A673 (cell line): ENCODE data around the gene PRRG4. TPM values are rescaled to one million over a fixed set of nuclear protein-coding genes. Genes with fewer than 3 reads are reported as not detected.

ENCODE experiments used
- BruUV-seq: library from RNA; stranded (reverse); fragments of 400-500 nt; replicated peaks from 2 replicates; lab custom pipeline; 2021; lab: Mats Ljungman, UMichigan
- CTCF ChIA-PET: fragments of 300-600 bp; sonication (Branson Sonifier 250); formaldehyde crosslinking; loops from one replicate; lab custom pipeline; 2022; ENCODE audit warnings: antibody characterized with exemption; lab: Charles Lee
- POLR2A ChIA-PET: fragments of 300-600 bp; sonication (Branson Sonifier 250); formaldehyde crosslinking; loops from one replicate; lab custom pipeline; 2022; ENCODE audit warnings: antibody characterized with exemption; ENCODE audit not compliant: low non-redundant PET; lab: Charles Lee
- DNase-seq: peaks from one replicate; pipeline ENCODE4 v3.0.0-alpha.2; 2015; ENCODE audit warnings: low spot score
- H3K27ac ChIP-seq: fragments of 200-600 bp; sonication (generic); 2 replicates; pipeline ENCODE4 v1.5.1; 2016; ENCODE audit warnings: mixed run types, low read depth, mild to moderate bottlenecking, mixed read lengths, antibody characterized with exemption, low read length; ENCODE audit not compliant: poor library complexity, severe bottlenecking
- H3K27me3 ChIP-seq: fragments of 200-600 bp; sonication (generic); replicated peaks from 2 replicates; pipeline ENCODE4 v1.6.1; 2017; ENCODE audit warnings: mixed run types, low read depth, mild to moderate bottlenecking, mixed read lengths, antibody characterized with exemption, low read length; ENCODE audit not compliant: insufficient read depth, poor library complexity
- H3K36me3 ChIP-seq: fragments of 200-600 bp; sonication (generic); 2 replicates; pipeline ENCODE4 v1.6.1; 2016; ENCODE audit warnings: mixed run types, mild to moderate bottlenecking, mixed read lengths, antibody characterized with exemption, low read length; ENCODE audit not compliant: insufficient read depth, poor library complexity, severe bottlenecking
- H3K4me1 ChIP-seq: fragments of 200-600 bp; sonication (generic); 2 replicates; pipeline ENCODE4 v1.6.1; 2017; ENCODE audit warnings: mixed run types, mild to moderate bottlenecking, mixed read lengths, antibody characterized with exemption, low read length; ENCODE audit not compliant: insufficient read depth, poor library complexity, severe bottlenecking
- H3K4me3 ChIP-seq: fragments of 200-600 bp; sonication (generic); 2 replicates; pipeline ENCODE4 v1.5.1; 2016; ENCODE audit warnings: low read depth, mixed run types, mild to moderate bottlenecking, mixed read lengths, low read length; ENCODE audit not compliant: poor library complexity, severe bottlenecking
- H3K9me3 ChIP-seq: fragments of 200-600 bp; sonication (generic); 2 replicates; pipeline ENCODE4 v1.6.1; 2016; ENCODE audit warnings: mixed run types, low read depth, mild to moderate bottlenecking, mixed read lengths, antibody characterized with exemption, low read length; ENCODE audit not compliant: poor library complexity, severe bottlenecking
- CTCF ChIP-seq: fragments of 300-800, 200-600 bp; sonication (generic); conservative IDR thresholded peaks from 2 replicates; pipeline ENCODE4 v1.5.1; 2017; ENCODE audit warnings: low read depth, mild to moderate bottlenecking, antibody characterized with exemption, low read length, moderate library complexity, mixed read lengths
- EZH2 ChIP-seq: fragments of 200-600 bp; sonication (generic); IDR thresholded peaks from 2 replicates; pipeline ENCODE4 v1.6.1; 2017; ENCODE audit warnings: borderline replicate concordance, low read depth, mild to moderate bottlenecking, mixed read lengths, antibody characterized with exemption, low read length; ENCODE audit not compliant: poor library complexity, severe bottlenecking
- intact Hi-C: fragments of 100-400 bp; cut with micrococcal nuclease; formaldehyde crosslinking; loops from one replicate; pipeline ENCODE4 v1.10.0; 2022; ENCODE audit not compliant: unreplicated experiment
- total RNA-seq: library from RNA; stranded (reverse); gene quantifications from 2 replicates; pipeline ENCODE4 v1.2.3, GENCODE V29; 2021

PRRG4 gene
- total RNA-seq, 1 experiment from 2014 or later = 3.8 TPM

- TF ChIP-seq CTCF (no peak), EZH2 (no peak)
- Histone ChIP-seq H3K4me3 (no peak overlapping the region), H3K27me3 (peaks cover 11% of the 10 kb centered on the region), H3K9me3 (no peaks in the 10 kb centered on the region), H3K4me1 (no peaks in the 10 kb centered on the region), H3K27ac (no peak overlapping the region), H3K36me3 (no peaks in the 10 kb centered on the region)
- BruUV-seq = no TSS peak
- no peak for DNase-seq
- intact Hi-C loops = no loop called here
- ChIA-PET POLR2A (no interaction called here), CTCF (no interaction called here)
Observed at GRCh38 chr11:32796425-32796824, 33.3 kb upstream of the PRRG4 start.

- no peak overlapping the region for H3K4me3 ChIP-seq
- peak; percentile 94 for DNase-seq
- no TSS peak for BruUV-seq
- no peaks in the 10 kb centered on the region for H3K4me1 ChIP-seq
- TF ChIP-seq EZH2 (no peak), CTCF (peak; percentile 99)
- H3K36me3 ChIP-seq = no peaks in the 10 kb centered on the region
- CTCF ChIA-PET = interaction anchor here (0.5 to 2.1 kb wide), 6 partner anchors 17 to 933 kb away, joined by 3 to 9 read pairs (median 3); partner anchors contain the start of gene PRRG4
- H3K9me3 ChIP-seq = no peaks in the 10 kb centered on the region
- no peaks in the 10 kb centered on the region for H3K27me3 ChIP-seq
- POLR2A ChIA-PET = no interaction called here
- intact Hi-C loops = loop anchor here (1.0 kb wide), 1 partner anchor 256 kb away; no protein-coding TSS in a partner anchor
- H3K27ac ChIP-seq = no peak overlapping the region
Observed at GRCh38 chr11:32809313-32809712, 20.4 kb upstream of the PRRG4 start.

GRCh38 chr11:32817181-32817851 lies 12.4 kb upstream of the PRRG4 start:
- Histone ChIP-seq H3K27me3 (no peaks in the 10 kb centered on the region), H3K36me3 (no peaks in the 10 kb centered on the region), H3K27ac (no peak overlapping the region), H3K4me1 (peaks cover 8% of the 10 kb centered on the region), H3K9me3 (no peaks in the 10 kb centered on the region), H3K4me3 (no peak overlapping the region)
- no peak for TF ChIP-seq CTCF
- no peak for TF ChIP-seq EZH2
- ChIA-PET CTCF (no interaction called here), POLR2A (no interaction called here)
- DNase-seq = no peak
- BruUV-seq = no TSS peak
- intact Hi-C loops = no loop called here
